ENCODE results near the gene POLR1H.

Gene POLR1H

GRCh38 chr6:30067460-30068139, 6.5 kb downstream of the POLR1H start:
- Histone ChIP-seq H3K36me3 (ENCODE audit: low read length) (peaks cover 18% of the 10 kb centered on the region; the same call in 1 of the 2 replicates), H2AFZ (ENCODE audit: low read depth, low read length, severe bottlenecking) (peak overlapping the region; percentile 85), H3K79me2 (ENCODE audit: insufficient read depth, low read length) (peaks cover 24% of the 10 kb centered on the region)

GRCh38 chr6:30071081-30071818, 10.2 kb downstream of the POLR1H start:
- peaks cover 4% of the 10 kb centered on the region for H3F3A ChIP-seq (ENCODE audit: insufficient read depth)
- H3K9me2 ChIP-seq (replicated peaks; ENCODE audit: insufficient read depth, low read length), result no peaks in the 10 kb centered on the region
- peaks cover 15% of the 10 kb centered on the region for H3K79me2 ChIP-seq (ENCODE audit: insufficient read depth, low read length)
- TF ChIP-seq EZH2phosphoT487 (conservative IDR thresholded peaks at IDR 0.05; ENCODE audit: low read length) (no peak), CTCF (IDR thresholded peaks at IDR 0.05; ENCODE audit: insufficient read depth, low read length, poor library complexity, severe bottlenecking) (no peak)
- H2AFZ ChIP-seq (ENCODE audit: low read depth, low read length, severe bottlenecking), result no peak overlapping the region
- no peaks in the 10 kb centered on the region for H3K9me3 ChIP-seq (ENCODE audit: insufficient read depth, low read length)
- H3K9ac ChIP-seq (ENCODE audit: low read length), result no peak overlapping the region
- H3K27ac ChIP-seq (ENCODE audit: low read depth, low read length), result no peak overlapping the region
- H3K36me3 ChIP-seq (ENCODE audit: low read length), result no peaks in the 10 kb centered on the region
- no peaks in the 10 kb centered on the region for H3K27me3 ChIP-seq (ENCODE audit: low read length)
- no peaks in the 10 kb centered on the region for H4K20me1 ChIP-seq (ENCODE audit: low read depth, low read length)
- no peak overlapping the region for H3K4me2 ChIP-seq (ENCODE audit: low read depth, low read length, poor library complexity, severe bottlenecking)
- no peak overlapping the region for H3K4me3 ChIP-seq (ENCODE audit: insufficient read depth, low read length, poor library complexity, severe bottlenecking)

More at GRCh38 chr6:30067460-30068139, 6.5 kb downstream of the POLR1H start:
- peak overlapping the region; percentile 88 for H3K4me3 ChIP-seq (ENCODE audit: insufficient read depth, low read length, poor library complexity, severe bottlenecking)
- H3K27ac ChIP-seq (ENCODE audit: low read depth, low read length), result peak overlapping the region; percentile 36
- H3K4me2 ChIP-seq (ENCODE audit: low read depth, low read length, poor library complexity, severe bottlenecking), result peak overlapping the region; percentile 90
- no peaks in the 10 kb centered on the region for H3K27me3 ChIP-seq (ENCODE audit: low read length)
- peak overlapping the region; percentile 68 for H3K9ac ChIP-seq (ENCODE audit: low read length)
- no peaks in the 10 kb centered on the region for H3K9me3 ChIP-seq (ENCODE audit: insufficient read depth, low read length)
- no peak for TF ChIP-seq CTCF (IDR thresholded peaks at IDR 0.05; ENCODE audit: insufficient read depth, low read length, poor library complexity, severe bottlenecking)
- TF ChIP-seq EZH2phosphoT487 (conservative IDR thresholded peaks at IDR 0.05; ENCODE audit: low read length), result no peak
- H3K9me2 ChIP-seq (replicated peaks; ENCODE audit: insufficient read depth, low read length), result no peaks in the 10 kb centered on the region
- peaks cover 29% of the 10 kb centered on the region for H3F3A ChIP-seq (ENCODE audit: insufficient read depth)
- H4K20me1 ChIP-seq (ENCODE audit: low read depth, low read length), result no peaks in the 10 kb centered on the region

- Histone ChIP-seq H3K27me3 (ENCODE audit: low read length) (0 out of 2 replicates have a peak, but pooled peaks cover 3% of the 10 kb centered on the region), H3K36me3 (ENCODE audit: low read length) (no peaks in the 10 kb centered on the region), H4K20me1 (ENCODE audit: low read depth, low read length) (no peaks in the 10 kb centered on the region), H3K9me3 (ENCODE audit: insufficient read depth, low read length) (no peaks in the 10 kb centered on the region), H3K9me2 (replicated peaks; ENCODE audit: insufficient read depth, low read length) (no peaks in the 10 kb centered on the region), H3K9ac (ENCODE audit: low read length) (no peak overlapping the region), H3K4me2 (ENCODE audit: low read depth, low read length, poor library complexity, severe bottlenecking) (no peak overlapping the region), H3F3A (ENCODE audit: insufficient read depth) (no peaks in the 10 kb centered on the region), H3K4me3 (ENCODE audit: insufficient read depth, low read length, poor library complexity, severe bottlenecking) (no peak overlapping the region), H2AFZ (ENCODE audit: low read depth, low read length, severe bottlenecking) (no peak overlapping the region), H3K79me2 (ENCODE audit: insufficient read depth, low read length) (peaks cover 15% of the 10 kb centered on the region), H3K27ac (ENCODE audit: low read depth, low read length) (no peak overlapping the region)
- TF ChIP-seq CTCF (IDR thresholded peaks at IDR 0.05; ENCODE audit: insufficient read depth, low read length, poor library complexity, severe bottlenecking) (no peak), EZH2phosphoT487 (conservative IDR thresholded peaks at IDR 0.05; ENCODE audit: low read length) (no peak)
These were observed 10.8 kb downstream of the POLR1H start for GRCh38 chr6:30071858-30072257.

Measured in SU-DHL-6 (cell line).